DND-41 (cell line): ENCODE results near the gene TRAPPC6A.

Experiments
- EZH2 ChIP-seq: IDR thresholded peaks from 3 replicates; pipeline ENCODE4 v1.6.1; 2012; ENCODE audit warnings: borderline replicate concordance, low read depth, mild to moderate bottlenecking, moderate library complexity, low read length, inconsistent platforms; ENCODE audit not compliant: severe bottlenecking
- TF ChIP-seq, protein P1 (sequence below): IDR thresholded peaks from 2 replicates; pipeline ENCODE4 v1.5.1; 2012; ENCODE audit warnings: borderline replicate concordance, low read length, moderate library complexity, mild to moderate bottlenecking; ENCODE audit not compliant: poor library complexity, severe bottlenecking; ENCODE audit errors: extremely low read depth

DNA sequence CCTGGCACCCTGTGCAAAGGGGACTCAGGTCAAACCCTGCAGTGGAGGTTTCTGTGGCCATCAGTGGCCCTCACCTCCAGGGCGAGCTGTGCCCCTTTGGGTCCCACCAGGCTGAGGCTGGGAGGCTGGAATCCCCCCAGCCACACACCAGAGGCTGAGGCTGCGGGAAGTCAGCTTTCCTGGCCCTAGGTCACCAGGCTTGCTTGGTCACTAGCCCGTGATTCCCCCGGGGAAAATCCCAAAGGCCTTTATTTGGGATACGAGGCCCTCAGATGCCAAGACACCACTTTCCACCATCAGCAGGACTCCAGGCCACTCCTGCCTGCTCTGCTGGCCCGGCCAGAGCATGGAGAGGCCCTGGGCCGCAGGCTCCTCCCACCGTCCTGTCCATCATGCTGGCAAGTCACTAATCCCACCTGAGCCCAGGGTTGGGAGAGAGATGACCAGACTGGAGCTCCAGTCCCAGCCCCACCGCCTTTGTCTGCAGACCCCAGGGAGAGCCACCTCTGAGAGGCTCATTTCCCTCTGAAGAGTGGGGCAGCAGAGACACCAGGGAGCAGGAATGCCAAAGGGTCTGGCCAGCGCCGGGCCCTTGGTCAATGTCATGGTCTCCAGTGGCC is 21.9 kb downstream of the TRAPPC6A start:
- TF ChIP-seq EZH2, result no peak
- TF ChIP-seq, protein P1, sequence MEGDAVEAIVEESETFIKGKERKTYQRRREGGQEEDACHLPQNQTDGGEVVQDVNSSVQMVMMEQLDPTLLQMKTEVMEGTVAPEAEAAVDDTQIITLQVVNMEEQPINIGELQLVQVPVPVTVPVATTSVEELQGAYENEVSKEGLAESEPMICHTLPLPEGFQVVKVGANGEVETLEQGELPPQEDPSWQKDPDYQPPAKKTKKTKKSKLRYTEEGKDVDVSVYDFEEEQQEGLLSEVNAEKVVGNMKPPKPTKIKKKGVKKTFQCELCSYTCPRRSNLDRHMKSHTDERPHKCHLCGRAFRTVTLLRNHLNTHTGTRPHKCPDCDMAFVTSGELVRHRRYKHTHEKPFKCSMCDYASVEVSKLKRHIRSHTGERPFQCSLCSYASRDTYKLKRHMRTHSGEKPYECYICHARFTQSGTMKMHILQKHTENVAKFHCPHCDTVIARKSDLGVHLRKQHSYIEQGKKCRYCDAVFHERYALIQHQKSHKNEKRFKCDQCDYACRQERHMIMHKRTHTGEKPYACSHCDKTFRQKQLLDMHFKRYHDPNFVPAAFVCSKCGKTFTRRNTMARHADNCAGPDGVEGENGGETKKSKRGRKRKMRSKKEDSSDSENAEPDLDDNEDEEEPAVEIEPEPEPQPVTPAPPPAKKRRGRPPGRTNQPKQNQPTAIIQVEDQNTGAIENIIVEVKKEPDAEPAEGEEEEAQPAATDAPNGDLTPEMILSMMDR, result no peak
